Measurements from ENCODE around the gene TMEM222.

DNA sequence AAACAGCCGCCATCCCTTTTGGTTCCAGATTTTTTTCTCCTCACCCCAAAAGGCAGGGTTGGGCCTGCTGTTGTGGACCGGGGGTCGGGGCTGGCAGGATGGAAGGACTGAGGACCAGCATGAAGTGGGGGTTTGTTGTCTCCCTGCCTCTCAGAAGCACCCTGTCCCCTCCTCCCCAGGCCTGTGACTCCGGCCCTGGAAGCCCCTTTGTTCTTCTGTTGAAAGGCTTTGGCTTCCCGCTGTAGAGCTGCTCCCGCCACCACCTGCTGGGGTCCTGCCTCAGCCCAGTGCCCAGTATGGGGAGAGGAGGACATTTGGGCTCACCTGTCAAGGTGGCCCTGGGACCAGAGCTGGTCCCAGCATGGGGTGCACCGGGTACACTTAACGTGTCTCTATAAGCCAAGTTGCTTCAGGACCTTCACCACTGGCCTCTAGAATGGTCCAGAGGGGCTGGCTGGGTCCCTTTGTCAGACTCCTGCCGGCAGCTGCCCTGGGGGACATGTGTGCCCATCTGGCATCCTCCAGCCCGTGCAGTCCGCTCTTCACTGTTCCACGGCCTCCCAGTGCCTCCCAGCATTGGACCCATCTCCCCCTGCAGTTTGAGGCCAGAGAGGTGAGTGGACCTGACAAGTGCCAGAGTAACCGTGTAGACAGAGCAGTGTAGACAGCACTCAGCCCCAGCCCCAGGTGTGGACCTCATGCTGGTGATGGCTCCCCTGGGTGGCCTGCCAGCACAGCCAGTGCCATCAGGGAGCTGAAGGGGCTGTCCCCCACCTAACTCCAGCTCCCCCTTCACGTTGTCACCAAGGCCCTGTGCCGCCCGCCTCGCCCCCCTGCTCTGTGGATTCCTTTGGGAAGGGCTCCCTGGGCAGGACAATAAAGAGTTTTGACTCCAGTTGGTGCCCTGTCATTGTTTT, 13.8 kb downstream of the TMEM222 start:
- TF ChIP-seq RAD21 (IDR thresholded peaks at IDR 0.05; ENCODE audit: low read length) (no peak), EP300 (IDR thresholded peaks at IDR 0.05; ENCODE audit: borderline replicate concordance in 1 of 2, low read depth in 1 of 2, low read length in 1 of 2) (no peak), NFIC (IDR thresholded peaks at IDR 0.05; ENCODE audit: borderline replicate concordance) (no peak), FOXJ3 (CRISPR knock-in tag; IDR thresholded peaks at IDR 0.05) (no peak), GABPA (IDR thresholded peaks at IDR 0.05; ENCODE audit: low read depth) (no peak), YY1 (IDR thresholded peaks at IDR 0.05; ENCODE audit: low read depth) (no peak), SMC3 (IDR thresholded peaks at IDR 0.05; ENCODE audit: low read depth, low read length) (no peak)
- TF ChIP-seq, protein P1, sequence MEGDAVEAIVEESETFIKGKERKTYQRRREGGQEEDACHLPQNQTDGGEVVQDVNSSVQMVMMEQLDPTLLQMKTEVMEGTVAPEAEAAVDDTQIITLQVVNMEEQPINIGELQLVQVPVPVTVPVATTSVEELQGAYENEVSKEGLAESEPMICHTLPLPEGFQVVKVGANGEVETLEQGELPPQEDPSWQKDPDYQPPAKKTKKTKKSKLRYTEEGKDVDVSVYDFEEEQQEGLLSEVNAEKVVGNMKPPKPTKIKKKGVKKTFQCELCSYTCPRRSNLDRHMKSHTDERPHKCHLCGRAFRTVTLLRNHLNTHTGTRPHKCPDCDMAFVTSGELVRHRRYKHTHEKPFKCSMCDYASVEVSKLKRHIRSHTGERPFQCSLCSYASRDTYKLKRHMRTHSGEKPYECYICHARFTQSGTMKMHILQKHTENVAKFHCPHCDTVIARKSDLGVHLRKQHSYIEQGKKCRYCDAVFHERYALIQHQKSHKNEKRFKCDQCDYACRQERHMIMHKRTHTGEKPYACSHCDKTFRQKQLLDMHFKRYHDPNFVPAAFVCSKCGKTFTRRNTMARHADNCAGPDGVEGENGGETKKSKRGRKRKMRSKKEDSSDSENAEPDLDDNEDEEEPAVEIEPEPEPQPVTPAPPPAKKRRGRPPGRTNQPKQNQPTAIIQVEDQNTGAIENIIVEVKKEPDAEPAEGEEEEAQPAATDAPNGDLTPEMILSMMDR (IDR thresholded peaks at IDR 0.05) = no peak
- TF ChIP-seq, protein P2, sequence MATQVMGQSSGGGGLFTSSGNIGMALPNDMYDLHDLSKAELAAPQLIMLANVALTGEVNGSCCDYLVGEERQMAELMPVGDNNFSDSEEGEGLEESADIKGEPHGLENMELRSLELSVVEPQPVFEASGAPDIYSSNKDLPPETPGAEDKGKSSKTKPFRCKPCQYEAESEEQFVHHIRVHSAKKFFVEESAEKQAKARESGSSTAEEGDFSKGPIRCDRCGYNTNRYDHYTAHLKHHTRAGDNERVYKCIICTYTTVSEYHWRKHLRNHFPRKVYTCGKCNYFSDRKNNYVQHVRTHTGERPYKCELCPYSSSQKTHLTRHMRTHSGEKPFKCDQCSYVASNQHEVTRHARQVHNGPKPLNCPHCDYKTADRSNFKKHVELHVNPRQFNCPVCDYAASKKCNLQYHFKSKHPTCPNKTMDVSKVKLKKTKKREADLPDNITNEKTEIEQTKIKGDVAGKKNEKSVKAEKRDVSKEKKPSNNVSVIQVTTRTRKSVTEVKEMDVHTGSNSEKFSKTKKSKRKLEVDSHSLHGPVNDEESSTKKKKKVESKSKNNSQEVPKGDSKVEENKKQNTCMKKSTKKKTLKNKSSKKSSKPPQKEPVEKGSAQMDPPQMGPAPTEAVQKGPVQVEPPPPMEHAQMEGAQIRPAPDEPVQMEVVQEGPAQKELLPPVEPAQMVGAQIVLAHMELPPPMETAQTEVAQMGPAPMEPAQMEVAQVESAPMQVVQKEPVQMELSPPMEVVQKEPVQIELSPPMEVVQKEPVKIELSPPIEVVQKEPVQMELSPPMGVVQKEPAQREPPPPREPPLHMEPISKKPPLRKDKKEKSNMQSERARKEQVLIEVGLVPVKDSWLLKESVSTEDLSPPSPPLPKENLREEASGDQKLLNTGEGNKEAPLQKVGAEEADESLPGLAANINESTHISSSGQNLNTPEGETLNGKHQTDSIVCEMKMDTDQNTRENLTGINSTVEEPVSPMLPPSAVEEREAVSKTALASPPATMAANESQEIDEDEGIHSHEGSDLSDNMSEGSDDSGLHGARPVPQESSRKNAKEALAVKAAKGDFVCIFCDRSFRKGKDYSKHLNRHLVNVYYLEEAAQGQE (IDR thresholded peaks at IDR 0.05; ENCODE audit: low read depth, low read length) = no peak
- TF ChIP-seq, protein P3, sequence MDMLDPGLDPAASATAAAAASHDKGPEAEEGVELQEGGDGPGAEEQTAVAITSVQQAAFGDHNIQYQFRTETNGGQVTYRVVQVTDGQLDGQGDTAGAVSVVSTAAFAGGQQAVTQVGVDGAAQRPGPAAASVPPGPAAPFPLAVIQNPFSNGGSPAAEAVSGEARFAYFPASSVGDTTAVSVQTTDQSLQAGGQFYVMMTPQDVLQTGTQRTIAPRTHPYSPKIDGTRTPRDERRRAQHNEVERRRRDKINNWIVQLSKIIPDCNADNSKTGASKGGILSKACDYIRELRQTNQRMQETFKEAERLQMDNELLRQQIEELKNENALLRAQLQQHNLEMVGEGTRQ (IDR thresholded peaks at IDR 0.05; ENCODE audit: borderline replicate concordance, low read depth, low read length) = no peak

Data from SK-N-SH (cell line).